Mucosa of rectum (tissue), 2 donors: Measurements from ENCODE around the gene MDM4.
"Not testable (repeated sequence)": the region's sequence is repeated elsewhere in the genome, so short reads cannot be mapped to it uniquely, and the experiment has no call there.

ENCODE experiments used
- H3K27ac ChIP-seq, 2 donors: one replicate each; pipeline ENCODE4 v1.7.0; 2013; ENCODE audit warnings: inconsistent platforms in 2 of 2, low read depth in 2 of 2, low read length in 2 of 2
- H3K27me3 ChIP-seq, 2 donors: one replicate each; pipeline ENCODE4 v1.7.0; 2013; ENCODE audit warnings: low read length in 2 of 2; ENCODE audit not compliant: control insufficient read depth in 2 of 2, insufficient read depth in 2 of 2
- H3K36me3 ChIP-seq, 2 donors: one replicate each; pipeline ENCODE4 v1.7.0; 2013; ENCODE audit warnings: low read length in 2 of 2; ENCODE audit not compliant: control insufficient read depth in 2 of 2, insufficient read depth in 2 of 2
- H3K4me1 ChIP-seq, 2 donors: one replicate each; pipeline ENCODE4 v1.7.0; 2013; ENCODE audit warnings: low read length in 2 of 2, mild to moderate bottlenecking in 1 of 2; ENCODE audit not compliant: control insufficient read depth in 2 of 2, insufficient read depth in 2 of 2
- H3K4me3 ChIP-seq, 2 donors: one replicate each; pipeline ENCODE4 v1.7.0; 2013; ENCODE audit warnings: low read length in 2 of 2
- H3K9ac ChIP-seq, 2 donors: one replicate each; pipeline ENCODE4 v1.7.0; 2013; ENCODE audit warnings: low read length in 2 of 2, low read depth in 1 of 2, mild to moderate bottlenecking in 1 of 2
- H3K9me3 ChIP-seq, 2 donors: one replicate each; pipeline ENCODE4 v1.7.0; 2013; ENCODE audit warnings: low read length in 2 of 2; ENCODE audit not compliant: control insufficient read depth in 2 of 2
- donor health status: healthy.
- donor health status: Normal muscosa, but diverticular disease.

MDM4 gene

DNA sequence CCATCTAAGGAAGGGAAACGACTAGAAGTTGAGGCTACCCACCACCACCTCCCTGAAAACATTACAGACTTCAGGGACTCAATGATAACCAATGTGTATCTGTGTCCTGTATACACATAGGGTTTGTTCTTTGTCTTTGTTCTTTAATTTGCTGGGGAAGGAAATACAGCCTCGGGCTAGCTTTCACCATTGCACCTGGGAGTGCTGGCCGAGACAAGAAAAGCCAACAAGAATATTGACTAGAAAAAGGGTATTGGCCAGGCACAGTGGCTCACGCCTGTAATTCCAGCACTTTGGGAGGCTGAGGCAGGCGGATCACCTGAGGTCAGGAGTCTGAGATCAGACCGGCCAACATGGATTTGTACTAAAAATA is 50.4 kb downstream of the MDM4 start:
- no peaks in the 10 kb centered on the region for H3K27me3 ChIP-seq
- H3K9ac ChIP-seq, result no peak overlapping the region
- H3K4me3 ChIP-seq, result no peak overlapping the region
- H3K9me3 ChIP-seq, result no peaks in the 10 kb centered on the region
- peaks cover 0 to 4% of the 10 kb centered on the region in 2 donors for H3K36me3 ChIP-seq
- H3K27ac ChIP-seq, result no peak overlapping the region
- peaks cover 0 to 3% of the 10 kb centered on the region in 2 donors for H3K4me1 ChIP-seq

DNA sequence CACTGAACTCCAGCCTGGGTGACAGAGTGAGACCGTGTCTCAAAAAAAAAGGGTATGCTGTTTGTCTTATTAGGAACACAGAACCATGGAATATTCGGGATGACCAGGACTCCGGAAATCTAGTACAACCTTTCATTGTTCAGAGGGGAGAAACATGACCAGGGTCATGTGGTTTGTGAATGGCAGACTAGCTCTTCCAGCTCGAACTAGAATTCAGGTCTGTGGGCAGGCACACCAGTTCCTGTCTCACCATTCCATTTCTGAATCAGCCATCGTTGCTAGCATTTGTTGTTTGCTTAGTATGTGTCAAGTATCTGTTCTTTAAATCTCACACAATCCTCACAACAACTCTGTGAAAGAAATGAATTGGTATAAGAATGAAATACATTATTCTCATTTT is 50.9 kb downstream of the MDM4 start:
- H3K9me3 ChIP-seq, result no peaks in the 10 kb centered on the region
- H3K4me1 ChIP-seq, result peaks cover 0 to 3% of the 10 kb centered on the region in 2 donors
- H3K9ac ChIP-seq, result no peak overlapping the region
- peaks cover 0 to 4% of the 10 kb centered on the region in 2 donors for H3K36me3 ChIP-seq
- no peak overlapping the region for H3K4me3 ChIP-seq
- no peaks in the 10 kb centered on the region for H3K27me3 ChIP-seq
- no peak overlapping the region for H3K27ac ChIP-seq

DNA sequence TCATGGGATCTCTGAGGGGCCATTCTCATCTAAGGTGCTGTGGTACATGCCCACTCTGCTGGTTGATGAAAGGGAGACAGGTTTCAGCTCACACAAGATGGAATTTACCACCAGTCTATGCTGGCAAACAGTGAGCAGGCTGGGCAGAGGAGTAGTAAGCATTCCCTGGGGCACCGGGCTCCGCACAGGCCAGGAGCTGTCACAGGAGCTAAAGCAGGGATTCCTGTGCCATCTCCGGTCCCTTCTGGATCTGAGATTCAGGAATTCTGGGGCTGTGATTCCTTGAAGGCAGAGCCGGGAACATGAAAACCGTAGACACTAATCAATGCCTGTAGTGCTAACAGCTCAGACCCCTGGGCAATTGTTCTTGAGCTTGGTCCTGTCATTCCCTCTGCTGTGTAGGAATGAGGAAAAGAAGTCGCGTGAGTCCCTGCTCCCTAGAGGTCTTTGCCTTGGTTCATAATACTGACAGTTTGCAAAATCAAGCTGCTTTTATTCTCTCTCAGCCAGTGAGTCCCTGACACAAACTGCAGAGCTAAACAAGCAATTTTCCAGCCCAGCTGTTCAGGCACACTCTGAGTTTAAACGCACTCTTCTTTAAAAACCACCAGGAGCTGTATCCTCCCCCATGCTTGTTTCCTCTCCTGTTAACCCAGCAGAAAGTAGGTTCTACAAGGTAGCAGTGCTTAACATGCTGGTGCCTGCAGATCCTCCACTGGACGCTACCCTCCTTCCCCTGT is 52.5 kb downstream of the MDM4 start:
- Histone ChIP-seq H3K4me3 (no peak overlapping the region), H3K4me1 (peaks cover 0 to 3% of the 10 kb centered on the region in 2 donors), H3K9ac (no peak overlapping the region), H3K36me3 (peaks cover 0 to 4% of the 10 kb centered on the region in 2 donors), H3K9me3 (no peaks in the 10 kb centered on the region), H3K27ac (no peak overlapping the region), H3K27me3 (no peaks in the 10 kb centered on the region)

GRCh38 chr1:204569478-204569877 is 53.3 kb downstream of the MDM4 start:
- peaks cover 0 to 4% of the 10 kb centered on the region in 2 donors for H3K36me3 ChIP-seq
- no peaks in the 10 kb centered on the region for H3K27me3 ChIP-seq
- H3K4me1 ChIP-seq, result peaks cover 0 to 3% of the 10 kb centered on the region in 2 donors
- no peak overlapping the region for H3K4me3 ChIP-seq
- no peak overlapping the region for H3K9ac ChIP-seq
- H3K27ac ChIP-seq, result no peak overlapping the region
- no peaks in the 10 kb centered on the region for H3K9me3 ChIP-seq

DNA sequence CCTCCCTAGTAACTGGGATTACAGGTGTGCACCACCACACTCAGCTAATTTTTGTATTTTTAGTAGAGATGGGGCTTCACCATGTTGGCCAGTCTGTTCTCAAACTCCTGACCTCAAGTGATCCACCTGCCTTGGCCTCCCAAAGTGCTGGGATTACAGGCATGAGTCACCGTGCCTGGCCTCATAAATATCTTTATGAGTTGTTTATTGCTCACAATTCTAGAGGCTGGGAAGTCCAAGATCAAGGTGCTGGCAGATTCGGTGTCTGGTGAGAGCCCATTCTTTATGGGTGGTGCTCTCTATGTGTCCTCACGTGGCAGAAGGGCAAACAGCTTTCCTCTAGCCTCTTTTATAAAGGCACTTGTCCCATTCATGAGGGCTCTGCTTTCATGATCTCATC is 53.8 kb downstream of the MDM4 start:
- not testable (repeated sequence) for H3K27ac ChIP-seq, H3K36me3 ChIP-seq, H3K27me3 ChIP-seq, H3K9me3 ChIP-seq, H3K9ac ChIP-seq, H3K4me1 ChIP-seq, H3K4me3 ChIP-seq

GRCh38 chr1:204571128-204571527 is 54.9 kb downstream of the MDM4 start:
- Histone ChIP-seq H3K27ac (no peak overlapping the region), H3K36me3 (no peaks in the 10 kb centered on the region), H3K9me3 (no peaks in the 10 kb centered on the region)

DNA sequence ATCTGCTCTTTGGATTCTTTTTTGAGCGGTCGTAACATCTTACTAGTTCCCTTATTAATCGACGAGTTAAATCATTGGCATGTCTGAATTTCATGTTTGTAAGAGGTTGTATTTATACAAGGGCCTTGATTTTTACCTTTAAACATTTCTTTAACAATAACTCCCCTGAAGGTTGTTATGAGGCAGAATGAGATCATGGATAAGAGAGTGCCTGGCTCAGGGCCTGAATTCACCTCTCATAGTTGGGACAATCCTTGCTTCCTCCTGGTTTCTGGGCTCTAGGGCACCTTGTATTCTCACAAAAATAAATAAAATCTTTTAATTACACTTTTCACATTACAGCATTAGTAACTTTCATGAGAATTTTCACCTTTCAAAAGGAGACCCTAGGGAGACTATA is 55.4 kb downstream of the MDM4 start:
- no peaks in the 10 kb centered on the region for H3K4me1 ChIP-seq
- H3K36me3 ChIP-seq, result no peaks in the 10 kb centered on the region
- no peak overlapping the region for H3K9ac ChIP-seq
- H3K9me3 ChIP-seq, result no peaks in the 10 kb centered on the region
- H3K27ac ChIP-seq, result no peak overlapping the region
- no peaks in the 10 kb centered on the region for H3K27me3 ChIP-seq
- no peak overlapping the region for H3K4me3 ChIP-seq

More at GRCh38 chr1:204571128-204571527, 54.9 kb downstream of the MDM4 start:
- Histone ChIP-seq H3K27me3 (no peaks in the 10 kb centered on the region), H3K4me1 (no peaks in the 10 kb centered on the region), H3K9ac (no peak overlapping the region), H3K4me3 (no peak overlapping the region)

DNA sequence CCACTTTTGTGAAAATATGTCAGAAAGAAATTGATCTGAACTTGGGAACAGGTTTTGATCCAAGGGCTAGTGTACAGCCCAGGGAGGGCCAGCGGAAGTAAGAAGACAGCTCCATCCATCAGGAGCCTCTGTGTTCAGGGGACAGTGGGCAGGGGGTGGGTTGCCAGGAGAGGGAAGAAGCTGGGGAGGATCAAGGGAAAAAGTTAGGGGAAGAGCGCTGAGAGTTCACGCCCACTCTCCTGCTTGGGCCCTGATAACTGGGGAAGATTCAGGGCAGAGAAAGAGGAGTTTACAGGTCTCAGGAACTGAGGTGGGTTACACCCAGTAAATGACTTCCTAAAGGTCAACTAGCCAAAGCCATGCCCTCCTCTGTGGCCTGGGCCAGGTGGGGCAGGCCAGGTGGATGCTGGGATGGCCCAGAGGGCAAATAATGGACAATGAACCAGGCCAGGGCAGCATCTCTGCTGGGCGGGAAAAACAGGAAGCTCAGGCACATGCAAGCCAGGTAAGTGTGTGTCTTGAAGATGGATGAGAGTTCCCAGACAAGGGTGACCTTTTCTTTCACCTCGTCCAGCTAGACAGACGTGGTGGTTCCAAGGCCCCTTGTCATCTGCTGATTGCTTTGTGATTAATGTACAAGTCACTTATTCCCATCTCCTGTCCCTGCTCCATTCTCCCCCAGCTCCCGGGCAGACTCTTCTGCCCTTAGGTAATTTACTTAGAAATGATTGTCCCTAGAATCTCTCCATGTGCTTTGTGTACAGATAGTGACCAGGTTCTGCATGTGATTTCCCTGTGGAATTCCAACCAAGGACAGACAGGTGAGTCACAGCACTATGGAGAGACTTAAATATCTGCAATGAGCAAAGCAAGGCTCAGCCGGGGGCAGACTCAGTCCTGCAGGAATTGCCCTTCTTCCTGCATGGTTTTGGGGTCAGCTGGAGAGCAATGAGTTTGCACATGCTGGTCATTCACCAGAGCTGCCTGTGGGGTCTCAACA is 57.0 kb downstream of the MDM4 start:
- Histone ChIP-seq H3K27me3 (no peaks in the 10 kb centered on the region), H3K36me3 (no peaks in the 10 kb centered on the region), H3K9me3 (no peaks in the 10 kb centered on the region), H3K27ac (no peak overlapping the region), H3K4me1 (peaks cover 2 to 3% of the 10 kb centered on the region in 2 donors), H3K4me3 (no peak overlapping the region), H3K9ac (no peak overlapping the region)

DNA sequence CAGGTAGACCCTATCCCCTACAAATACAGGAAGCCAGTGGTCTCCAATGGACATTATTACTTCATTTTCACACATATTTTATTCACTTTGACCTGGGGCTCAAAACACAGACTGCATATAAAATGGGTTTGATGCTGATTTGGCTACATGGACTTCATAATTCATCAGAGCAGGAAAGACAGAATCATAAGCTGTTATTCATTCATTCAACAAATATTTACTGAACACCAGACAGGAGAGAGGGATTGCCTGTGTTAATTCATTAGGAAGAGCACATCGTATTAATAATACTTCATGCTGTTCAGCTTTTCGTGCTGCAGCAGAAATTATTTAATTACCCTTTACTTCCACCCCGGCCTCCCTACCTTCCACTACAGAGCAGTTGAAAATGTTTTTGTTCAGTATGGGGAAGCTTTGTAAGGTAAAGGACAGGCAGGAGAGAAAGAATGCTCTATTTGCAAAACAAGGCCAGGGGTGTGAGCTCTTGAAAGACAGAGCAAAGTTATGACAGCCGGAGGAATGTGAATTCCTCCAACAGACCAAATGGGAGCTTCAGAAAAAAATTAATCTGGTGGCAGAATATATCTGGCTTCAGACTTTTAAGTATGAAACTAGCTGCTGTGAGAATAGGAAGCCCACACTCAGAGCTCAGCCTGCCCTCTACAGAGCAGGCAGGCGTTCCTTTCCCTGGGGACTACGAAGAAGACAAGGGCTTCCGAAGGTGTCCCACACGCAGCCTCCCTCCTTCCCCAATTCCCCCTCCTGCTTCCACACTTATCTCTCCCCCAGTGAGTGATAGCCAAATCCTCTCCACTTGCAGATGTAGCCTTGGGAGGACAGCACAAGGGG is 58.0 kb downstream of the MDM4 start:
- no peaks in the 10 kb centered on the region for H3K27me3 ChIP-seq
- peaks cover 8 to 9% of the 10 kb centered on the region in 2 donors for H3K4me1 ChIP-seq
- H3K4me3 ChIP-seq, result no peak overlapping the region
- H3K9ac ChIP-seq, result no peak overlapping the region
- no peak overlapping the region for H3K27ac ChIP-seq
- H3K36me3 ChIP-seq, result no peaks in the 10 kb centered on the region
- no peaks in the 10 kb centered on the region for H3K9me3 ChIP-seq
